HepG2 (cell line): ENCODE measurements around the gene FOXN3.

ENCODE experiments used
- E2F2 ChIP-seq: sonication (generic); formaldehyde crosslinking; IDR thresholded peaks from 2 replicates; pipeline ENCODE4 v1.4.0; 2020; ENCODE audit warnings: missing genetic modification reagents, borderline replicate concordance
- EZH2 ChIP-seq: conservative IDR thresholded peaks from 2 replicates; pipeline ENCODE4 v1.6.1; 2012; ENCODE audit warnings: mild to moderate bottlenecking, low read depth, low read length, moderate library complexity
- FOXO1 ChIP-seq: sonication (generic); formaldehyde crosslinking; IDR thresholded peaks from 2 replicates; pipeline ENCODE4 v1.4.0; 2020; ENCODE audit warnings: missing genetic modification reagents
- JUND ChIP-seq: sonication (generic); formaldehyde crosslinking; IDR thresholded peaks from 2 replicates; pipeline ENCODE4 v1.8.0; 2022; ENCODE audit warnings: mild to moderate bottlenecking, missing genetic modification reagents
- MAX ChIP-seq: IDR thresholded peaks from 2 replicates; pipeline ENCODE4 v1.6.1; 2012; ENCODE audit warnings: inconsistent platforms
- MTF1 ChIP-seq: sonication (generic); formaldehyde crosslinking; IDR thresholded peaks from 2 replicates; pipeline ENCODE4 v1.5.0; 2020; ENCODE audit warnings: missing genetic modification reagents
- NFRKB ChIP-seq: fragments of 450-650 bp; IDR thresholded peaks from 2 replicates; pipeline ENCODE4 v1.6.1; 2017
- NR2F2 ChIP-seq: IDR thresholded peaks from 2 replicates; pipeline ENCODE4 v1.6.1; 2012; ENCODE audit warnings: low read depth, inconsistent platforms, borderline replicate concordance
- ZNF280D ChIP-seq: sonication (generic); formaldehyde crosslinking; IDR thresholded peaks from 2 replicates; pipeline ENCODE4 v1.5.1; 2020; ENCODE audit warnings: mild to moderate bottlenecking, missing genetic modification reagents
- ZNF317 ChIP-seq: sonication (generic); formaldehyde crosslinking; IDR thresholded peaks from 2 replicates; pipeline ENCODE4 v1.5.0; 2020; ENCODE audit warnings: mild to moderate bottlenecking, missing genetic modification reagents
- ZNF790 ChIP-seq: sonication (generic); formaldehyde crosslinking; IDR thresholded peaks from 2 replicates; pipeline ENCODE4 v1.8.0; 2022; ENCODE audit warnings: missing genetic modification reagents, mild to moderate bottlenecking, borderline replicate concordance

GRCh38 chr14:89134640-89135039, 282.4 kb downstream of the FOXN3 start:
- TF ChIP-seq NFRKB (no peak), JUND (CRISPR knock-in tag) (no peak), MTF1 (no peak), MAX (no peak), FOXO1 (CRISPR knock-in tag) (no peak), ZNF280D (no peak), ZNF317 (CRISPR knock-in tag) (no peak), E2F2 (CRISPR knock-in tag) (no peak), NR2F2 (no peak), EZH2 (no peak), ZNF790 (CRISPR knock-in tag) (no peak)
